IPS-15b (cell line): ENCODE data around the gene COBL.

Experiments used
- H3K27me3 ChIP-seq: one replicate; pipeline ENCODE4 v1.6.1; 2013; ENCODE audit warnings: low read length; ENCODE audit not compliant: control insufficient read depth, insufficient read depth
- H3K36me3 ChIP-seq: one replicate; pipeline ENCODE4 v1.6.1; 2013; ENCODE audit warnings: low read length; ENCODE audit not compliant: control insufficient read depth, insufficient read depth
- H3K4me1 ChIP-seq: one replicate; pipeline ENCODE4 v1.6.1; 2013; ENCODE audit warnings: mild to moderate bottlenecking, low read length; ENCODE audit not compliant: control insufficient read depth, insufficient read depth
- H3K4me3 ChIP-seq: one replicate; pipeline ENCODE4 v1.5.1; 2013; ENCODE audit warnings: low read depth, low read length
- H3K9ac ChIP-seq: one replicate; pipeline ENCODE4 v1.6.1; 2013; ENCODE audit warnings: low read depth, mild to moderate bottlenecking, low read length
- H3K9me3 ChIP-seq: one replicate; pipeline ENCODE4 v1.6.1; 2013; ENCODE audit warnings: mild to moderate bottlenecking, low read length; ENCODE audit not compliant: control insufficient read depth, insufficient read depth

Gene COBL

DNA sequence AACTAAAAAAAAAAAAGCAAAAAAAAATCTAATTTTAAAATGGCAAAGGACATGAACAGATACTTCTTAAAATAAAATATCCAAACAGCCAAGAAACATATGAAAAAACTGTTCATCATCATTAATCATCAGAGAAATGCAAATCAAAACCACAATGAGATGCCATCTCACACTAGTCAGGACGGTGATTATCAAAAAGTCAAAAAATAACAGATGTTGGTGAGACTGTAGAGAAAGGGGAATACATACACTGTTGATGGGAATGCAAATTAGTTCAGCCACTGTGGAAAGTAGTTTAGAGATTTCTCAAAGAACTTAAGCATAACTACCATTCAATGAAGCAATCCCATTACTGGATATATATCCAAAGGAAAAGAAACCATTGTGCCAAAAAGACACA lies 30.2 kb downstream of the COBL start:
- Histone ChIP-seq H3K4me1 (peaks cover 17% of the 10 kb centered on the region), H3K9me3 (no peaks in the 10 kb centered on the region), H3K36me3 (no peaks in the 10 kb centered on the region)

DNA sequence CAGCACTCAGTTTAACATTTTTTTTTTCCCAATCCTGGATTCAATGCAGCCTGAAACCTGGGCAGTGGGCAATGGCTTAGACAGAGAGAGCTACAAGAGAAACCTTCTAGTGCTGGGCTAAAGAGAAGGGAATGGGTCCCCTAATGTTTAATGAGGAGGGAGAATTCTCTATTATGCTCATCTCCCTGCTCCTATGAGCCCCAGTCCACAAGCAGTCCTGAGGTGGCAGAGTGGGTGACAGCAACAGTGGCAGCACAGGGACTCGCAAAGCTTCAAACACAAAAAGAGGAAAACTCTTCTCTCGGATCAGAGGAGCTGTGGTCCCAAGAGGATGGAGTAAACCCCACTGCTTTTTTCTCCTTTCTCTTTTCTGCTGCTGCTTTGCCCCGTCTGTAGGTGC lies 36.5 kb downstream of the COBL start:
- H3K4me1 ChIP-seq, result peaks cover 3% of the 10 kb centered on the region
- H3K9ac ChIP-seq, result no peak overlapping the region
- no peaks in the 10 kb centered on the region for H3K36me3 ChIP-seq

More for the DNA sequence above, 30.2 kb downstream of the COBL start:
- no peaks in the 10 kb centered on the region for H3K27me3 ChIP-seq
- no peak overlapping the region for H3K9ac ChIP-seq
- H3K4me3 ChIP-seq, result no peak overlapping the region

DNA sequence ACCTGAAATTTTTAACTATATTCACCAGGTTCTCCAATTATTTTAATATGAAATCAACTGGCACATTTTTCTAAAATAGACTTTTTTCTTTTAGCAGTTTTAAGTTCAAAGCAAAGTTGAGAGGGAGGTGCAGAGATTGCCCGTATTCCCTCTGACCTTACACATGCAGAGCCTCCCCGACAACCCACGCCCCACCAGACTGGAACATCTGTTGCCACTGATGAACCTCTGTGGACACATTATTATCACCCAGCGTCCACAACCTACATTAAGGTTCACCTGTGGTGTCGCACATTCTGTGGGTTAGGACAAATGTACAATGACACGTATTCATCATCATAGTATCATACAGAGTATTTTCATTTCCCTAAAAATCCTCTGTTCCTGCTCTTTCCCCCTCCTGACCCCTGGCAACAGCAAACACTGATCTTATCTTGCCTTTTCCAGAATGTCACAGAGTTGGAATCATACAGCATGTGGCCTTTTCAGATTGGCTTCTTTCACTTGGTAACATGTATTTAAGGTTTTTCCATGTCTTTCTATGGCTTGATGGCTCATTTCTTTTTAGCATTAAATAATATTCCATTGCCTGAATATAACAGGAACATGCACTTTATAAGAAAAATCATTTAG lies 37.1 kb downstream of the COBL start:
- H3K4me1 ChIP-seq, result peaks cover 3% of the 10 kb centered on the region
- H3K9me3 ChIP-seq, result no peaks in the 10 kb centered on the region
- no peaks in the 10 kb centered on the region for H3K27me3 ChIP-seq
- H3K36me3 ChIP-seq, result no peaks in the 10 kb centered on the region
- H3K4me3 ChIP-seq, result no peak overlapping the region
- no peak overlapping the region for H3K9ac ChIP-seq

More for the DNA sequence above, 36.5 kb downstream of the COBL start:
- Histone ChIP-seq H3K9me3 (no peaks in the 10 kb centered on the region), H3K27me3 (no peaks in the 10 kb centered on the region), H3K4me3 (no peak overlapping the region)

DNA sequence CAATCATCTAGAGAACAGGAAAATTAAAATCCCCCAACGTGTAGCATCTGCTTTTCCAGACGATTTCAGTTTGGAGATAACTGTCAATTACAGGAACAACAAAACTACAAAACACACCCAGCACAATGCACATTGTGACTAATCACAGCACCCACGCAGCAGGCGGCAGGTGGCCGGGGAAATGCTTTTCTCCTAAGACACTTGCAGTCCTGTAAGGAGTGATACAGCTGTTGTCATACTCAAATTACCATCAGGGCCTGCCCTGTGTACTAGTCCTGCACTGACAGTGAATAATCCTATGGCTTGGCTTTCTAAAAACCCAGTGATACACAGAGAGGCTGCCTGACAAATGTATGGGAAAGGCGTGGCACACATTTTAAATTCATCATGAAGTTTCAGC lies 37.8 kb downstream of the COBL start:
- H3K9me3 ChIP-seq, result no peaks in the 10 kb centered on the region
- peaks cover 3% of the 10 kb centered on the region for H3K4me1 ChIP-seq
- no peak overlapping the region for H3K4me3 ChIP-seq
- no peaks in the 10 kb centered on the region for H3K27me3 ChIP-seq
- no peaks in the 10 kb centered on the region for H3K36me3 ChIP-seq
- no peak overlapping the region for H3K9ac ChIP-seq

DNA sequence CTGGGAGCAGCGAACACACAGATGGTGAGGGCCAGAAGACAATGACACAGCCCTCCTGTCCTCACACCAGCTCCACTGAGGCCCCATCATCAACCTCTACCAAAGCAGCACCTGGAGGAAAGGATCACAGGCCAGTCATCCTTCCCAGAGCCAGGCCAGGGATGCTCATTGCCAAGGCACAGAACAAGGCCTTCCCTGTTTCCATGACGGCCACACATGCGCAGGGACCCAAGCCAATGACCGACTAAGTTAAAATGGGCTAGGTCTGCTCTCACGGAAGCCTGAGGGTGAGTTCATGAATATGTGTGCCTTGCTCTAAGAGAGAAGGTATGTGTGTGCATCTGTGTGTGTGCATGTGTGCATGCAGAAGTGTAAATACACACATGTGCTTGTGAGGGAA lies 39.6 kb downstream of the COBL start:
- H3K36me3 ChIP-seq, result no peaks in the 10 kb centered on the region
- H3K27me3 ChIP-seq, result no peaks in the 10 kb centered on the region
- no peak overlapping the region for H3K9ac ChIP-seq
- H3K9me3 ChIP-seq, result no peaks in the 10 kb centered on the region
- H3K4me1 ChIP-seq, result peaks cover 3% of the 10 kb centered on the region
- no peak overlapping the region for H3K4me3 ChIP-seq

DNA sequence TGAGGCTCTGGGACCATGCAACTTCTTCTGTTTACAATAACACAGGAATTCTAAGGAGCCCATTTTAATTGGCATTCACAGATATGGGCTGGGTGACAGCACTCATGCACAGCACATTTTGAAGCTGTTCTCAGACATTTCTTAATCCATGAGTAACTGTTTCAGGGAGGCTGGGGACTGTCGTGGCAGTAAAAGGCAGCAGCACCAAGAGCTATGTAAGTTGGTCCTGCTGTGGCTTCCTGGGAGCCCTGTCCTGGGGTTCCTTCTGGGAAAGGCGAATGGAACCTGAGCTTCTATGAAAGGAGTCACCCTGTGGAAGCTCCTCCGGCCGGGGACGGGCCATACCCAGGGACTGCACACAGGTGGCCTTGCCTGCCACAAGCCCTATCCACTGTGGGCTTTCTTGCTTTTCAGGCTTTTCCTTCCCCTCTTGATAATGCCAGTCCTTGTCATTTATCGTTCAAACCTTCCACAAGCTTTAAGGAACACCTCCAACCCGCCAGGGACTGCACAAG lies 40.5 kb downstream of the COBL start:
- Histone ChIP-seq H3K9me3 (no peaks in the 10 kb centered on the region), H3K4me1 (peaks cover 5% of the 10 kb centered on the region), H3K4me3 (no peak overlapping the region), H3K36me3 (no peaks in the 10 kb centered on the region), H3K9ac (no peak overlapping the region), H3K27me3 (no peaks in the 10 kb centered on the region)

DNA sequence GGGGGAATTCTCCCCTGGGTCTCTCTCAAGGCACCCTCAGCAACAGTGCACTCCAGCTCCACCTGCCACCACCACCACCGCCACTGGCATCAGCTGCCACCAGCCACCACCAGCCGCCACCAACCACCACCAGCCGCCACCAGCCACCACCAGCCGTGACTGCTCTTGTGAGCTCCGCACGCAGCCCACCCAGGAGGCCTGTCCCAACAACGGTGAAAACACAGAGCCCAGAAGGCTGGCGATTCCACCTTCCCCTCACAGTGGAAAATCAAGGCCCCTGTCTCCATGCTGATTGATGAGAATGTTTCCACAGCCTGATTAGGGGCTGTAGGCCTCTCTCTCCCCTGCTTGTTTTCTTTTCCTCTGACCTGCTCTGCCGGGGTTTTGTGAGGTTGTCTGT lies 41.1 kb downstream of the COBL start:
- H3K9ac ChIP-seq, result no peak overlapping the region
- no peaks in the 10 kb centered on the region for H3K9me3 ChIP-seq
- no peak overlapping the region for H3K4me3 ChIP-seq
- H3K36me3 ChIP-seq, result no peaks in the 10 kb centered on the region
- H3K27me3 ChIP-seq, result no peaks in the 10 kb centered on the region
- H3K4me1 ChIP-seq, result peaks cover 7% of the 10 kb centered on the region

DNA sequence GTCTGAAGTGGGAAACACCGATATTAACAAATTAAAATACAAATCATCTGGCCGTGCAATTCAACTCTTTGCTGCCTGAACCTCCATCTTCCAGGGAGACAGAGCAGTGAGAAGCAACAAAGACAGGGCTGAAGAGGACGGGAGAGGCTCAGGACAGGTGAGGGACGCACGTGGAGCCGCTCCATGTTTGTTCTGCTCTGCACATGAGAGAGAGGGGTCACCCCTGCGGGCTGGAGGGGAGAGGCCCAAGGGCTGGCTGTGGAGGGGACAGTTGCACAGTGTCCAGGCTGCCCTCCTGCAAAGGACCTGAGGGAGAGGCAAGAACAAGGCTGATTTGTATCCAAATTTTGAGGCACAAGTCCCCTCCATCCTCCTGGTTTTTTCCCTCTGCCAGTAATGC lies 41.7 kb downstream of the COBL start:
- Histone ChIP-seq H3K9me3 (no peaks in the 10 kb centered on the region), H3K4me3 (no peak overlapping the region), H3K27me3 (no peaks in the 10 kb centered on the region), H3K4me1 (peaks cover 4% of the 10 kb centered on the region), H3K36me3 (no peaks in the 10 kb centered on the region), H3K9ac (no peak overlapping the region)

DNA sequence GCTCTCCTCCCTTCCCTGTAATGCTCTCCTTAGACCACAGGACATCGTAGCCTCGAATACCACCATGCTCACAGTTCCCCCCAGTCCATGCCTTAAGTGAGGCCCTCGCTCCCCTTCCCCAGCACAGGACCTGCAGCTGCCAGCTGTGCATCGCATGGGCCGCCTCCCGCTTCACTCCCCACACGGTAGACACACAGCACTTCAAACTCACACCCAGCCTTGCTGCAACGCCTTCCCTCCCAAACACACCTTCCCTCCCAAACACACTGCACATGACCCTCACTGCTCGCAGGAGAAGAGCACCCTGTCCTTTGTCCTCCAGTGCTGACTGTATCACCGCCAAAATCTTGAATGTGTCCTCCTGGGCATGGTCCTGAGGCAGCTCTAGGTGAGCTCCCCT lies 42.6 kb downstream of the COBL start:
- Histone ChIP-seq H3K36me3 (no peaks in the 10 kb centered on the region), H3K27me3 (no peaks in the 10 kb centered on the region), H3K4me3 (no peak overlapping the region), H3K9ac (no peak overlapping the region), H3K4me1 (peaks cover 7% of the 10 kb centered on the region), H3K9me3 (no peaks in the 10 kb centered on the region)

DNA sequence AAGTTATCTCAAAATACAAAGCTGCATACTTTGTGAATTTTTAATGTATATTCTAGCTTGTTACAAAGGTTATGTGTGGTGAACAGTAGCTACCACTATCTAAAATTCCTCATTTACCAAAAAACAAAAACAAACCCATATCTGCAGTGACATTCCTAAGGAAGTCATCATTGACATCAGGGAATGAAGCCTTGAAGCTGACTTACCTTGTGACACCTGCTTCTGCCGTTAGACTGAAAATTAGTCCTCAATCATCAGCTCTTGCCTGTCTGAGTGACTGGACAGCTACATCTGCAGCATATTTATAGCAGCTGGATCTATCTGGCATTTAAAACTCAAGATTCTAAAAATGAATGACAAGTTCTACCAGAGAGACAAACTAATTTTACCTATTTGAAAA lies 43.2 kb downstream of the COBL start:
- Histone ChIP-seq H3K4me1 (peaks cover 7% of the 10 kb centered on the region), H3K9me3 (no peaks in the 10 kb centered on the region), H3K9ac (no peak overlapping the region), H3K27me3 (no peaks in the 10 kb centered on the region), H3K36me3 (no peaks in the 10 kb centered on the region), H3K4me3 (no peak overlapping the region)

DNA sequence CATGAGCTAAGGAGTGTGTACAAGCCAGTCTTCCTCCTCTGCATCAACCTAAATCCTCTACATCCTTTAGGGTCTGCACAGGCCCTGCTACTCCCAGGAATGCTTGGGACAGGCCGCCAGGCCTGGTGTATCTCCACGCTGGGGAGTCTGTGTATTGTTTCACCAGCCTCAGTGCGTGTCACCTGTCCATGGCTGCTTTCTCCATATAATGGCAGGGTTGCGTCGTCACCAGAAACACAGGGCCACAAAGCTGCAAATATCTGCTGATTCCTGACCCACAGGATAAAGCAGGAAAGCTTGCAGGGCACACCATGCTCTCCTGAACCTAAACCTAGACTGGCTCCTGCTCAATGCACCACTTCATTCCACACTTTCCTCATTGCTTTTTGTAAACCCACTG lies 45.6 kb downstream of the COBL start:
- H3K9ac ChIP-seq, result no peak overlapping the region
- H3K27me3 ChIP-seq, result no peaks in the 10 kb centered on the region
- H3K4me3 ChIP-seq, result no peak overlapping the region
- H3K4me1 ChIP-seq, result peaks cover 7% of the 10 kb centered on the region
- no peaks in the 10 kb centered on the region for H3K9me3 ChIP-seq
- no peaks in the 10 kb centered on the region for H3K36me3 ChIP-seq

DNA sequence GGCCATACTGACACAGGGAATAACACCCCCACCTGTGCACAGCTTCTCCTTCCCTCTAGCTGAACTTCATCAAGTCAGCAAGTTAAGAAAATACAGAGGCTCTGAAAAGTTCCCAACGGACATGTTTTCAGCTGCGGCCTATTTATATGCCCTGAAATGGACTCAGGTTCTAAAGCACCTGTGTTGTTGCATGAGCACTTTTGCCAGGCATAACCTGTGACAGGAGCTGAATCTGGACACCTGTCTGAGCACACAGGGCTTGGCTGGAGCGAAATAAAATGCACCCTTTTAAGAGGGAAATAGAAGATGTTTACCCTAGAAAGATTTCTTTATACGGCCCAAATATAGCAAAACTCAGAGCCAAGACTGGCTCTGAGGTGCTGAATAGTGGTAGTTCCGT lies 46.7 kb downstream of the COBL start:
- H3K4me3 ChIP-seq, result no peak overlapping the region
- H3K9me3 ChIP-seq, result no peaks in the 10 kb centered on the region
- H3K36me3 ChIP-seq, result no peaks in the 10 kb centered on the region
- H3K27me3 ChIP-seq, result no peaks in the 10 kb centered on the region
- H3K4me1 ChIP-seq, result peaks cover 9% of the 10 kb centered on the region
- no peak overlapping the region for H3K9ac ChIP-seq
